ENCODE results near the gene RAPGEF2.

DNA sequence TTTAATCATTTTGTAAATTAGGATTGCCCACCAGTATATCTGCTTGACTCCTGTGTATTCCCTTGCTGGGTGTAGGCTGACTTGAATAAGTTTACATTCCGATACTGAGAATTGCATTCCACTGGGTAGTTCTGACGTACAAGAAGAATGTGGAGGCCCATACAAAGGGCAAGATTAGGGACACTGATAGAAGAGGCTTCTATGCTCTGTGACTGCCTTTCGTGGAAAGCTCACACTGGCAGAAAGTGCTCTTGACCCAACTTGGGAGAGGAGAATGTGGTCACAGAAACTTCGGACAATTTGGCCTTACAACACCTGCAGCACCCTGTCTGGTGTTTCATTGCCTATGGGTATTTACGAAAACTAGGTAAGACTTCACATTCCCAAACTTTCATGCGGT, 126.3 kb downstream of the RAPGEF2 start:
- TF ChIP-seq, protein P1, sequence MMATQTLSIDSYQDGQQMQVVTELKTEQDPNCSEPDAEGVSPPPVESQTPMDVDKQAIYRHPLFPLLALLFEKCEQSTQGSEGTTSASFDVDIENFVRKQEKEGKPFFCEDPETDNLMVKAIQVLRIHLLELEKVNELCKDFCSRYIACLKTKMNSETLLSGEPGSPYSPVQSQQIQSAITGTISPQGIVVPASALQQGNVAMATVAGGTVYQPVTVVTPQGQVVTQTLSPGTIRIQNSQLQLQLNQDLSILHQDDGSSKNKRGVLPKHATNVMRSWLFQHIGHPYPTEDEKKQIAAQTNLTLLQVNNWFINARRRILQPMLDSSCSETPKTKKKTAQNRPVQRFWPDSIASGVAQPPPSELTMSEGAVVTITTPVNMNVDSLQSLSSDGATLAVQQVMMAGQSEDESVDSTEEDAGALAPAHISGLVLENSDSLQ (IDR thresholded peaks at IDR 0.05): no peak
- TF ChIP-seq SUZ12 (IDR thresholded peaks at IDR 0.05): no peak
- TF ChIP-seq CTBP1 (IDR thresholded peaks at IDR 0.05; ENCODE audit: borderline replicate concordance): no peak
- TF ChIP-seq ARNT (IDR thresholded peaks at IDR 0.05): no peak
- no peak for TF ChIP-seq BHLHE40 (IDR thresholded peaks at IDR 0.05; ENCODE audit: borderline replicate concordance)
- no peak for TF ChIP-seq FOXA1 (IDR thresholded peaks at IDR 0.05)
- no peak for TF ChIP-seq FOXM1 (IDR thresholded peaks at IDR 0.05; ENCODE audit: borderline replicate concordance)
- TF ChIP-seq ELF4 (IDR thresholded peaks at IDR 0.05): no peak
- no peak for TF ChIP-seq SP1 (IDR thresholded peaks at IDR 0.05)
- no peak for TF ChIP-seq HDGF (IDR thresholded peaks at IDR 0.05; ENCODE audit: borderline replicate concordance)
- no peak for TF ChIP-seq NFRKB (IDR thresholded peaks at IDR 0.05)
